ENCODE results near the gene ZNF398. TPM values are rescaled to one million over a fixed set of nuclear protein-coding genes. Genes with fewer than 3 reads are reported as not detected.

Gene ZNF398
- total and polyA plus RNA-seq, 4 donors, result 3.0 to 14.6 (median 8.4) TPM

GRCh38 chr7:149226840-149227494 is 79.7 kb downstream of the ZNF398 start:
- DNase-seq, result no peak
- H3K27ac ChIP-seq (ENCODE audit: low read depth in 1 of 2, low read length in 1 of 2), result no peak overlapping the region
- TF ChIP-seq, protein P1, sequence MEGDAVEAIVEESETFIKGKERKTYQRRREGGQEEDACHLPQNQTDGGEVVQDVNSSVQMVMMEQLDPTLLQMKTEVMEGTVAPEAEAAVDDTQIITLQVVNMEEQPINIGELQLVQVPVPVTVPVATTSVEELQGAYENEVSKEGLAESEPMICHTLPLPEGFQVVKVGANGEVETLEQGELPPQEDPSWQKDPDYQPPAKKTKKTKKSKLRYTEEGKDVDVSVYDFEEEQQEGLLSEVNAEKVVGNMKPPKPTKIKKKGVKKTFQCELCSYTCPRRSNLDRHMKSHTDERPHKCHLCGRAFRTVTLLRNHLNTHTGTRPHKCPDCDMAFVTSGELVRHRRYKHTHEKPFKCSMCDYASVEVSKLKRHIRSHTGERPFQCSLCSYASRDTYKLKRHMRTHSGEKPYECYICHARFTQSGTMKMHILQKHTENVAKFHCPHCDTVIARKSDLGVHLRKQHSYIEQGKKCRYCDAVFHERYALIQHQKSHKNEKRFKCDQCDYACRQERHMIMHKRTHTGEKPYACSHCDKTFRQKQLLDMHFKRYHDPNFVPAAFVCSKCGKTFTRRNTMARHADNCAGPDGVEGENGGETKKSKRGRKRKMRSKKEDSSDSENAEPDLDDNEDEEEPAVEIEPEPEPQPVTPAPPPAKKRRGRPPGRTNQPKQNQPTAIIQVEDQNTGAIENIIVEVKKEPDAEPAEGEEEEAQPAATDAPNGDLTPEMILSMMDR (IDR thresholded peaks at IDR 0.05; ENCODE audit: control extremely low read depth, extremely low read depth), result no peak
- no peaks in the 10 kb centered on the region for H3K4me1 ChIP-seq (ENCODE audit: control insufficient read depth in 5 of 5, insufficient read depth in 5 of 5, low read length in 5 of 5)
- no peaks in the 10 kb centered on the region for H3K27me3 ChIP-seq (ENCODE audit: control insufficient read depth in 3 of 3, insufficient read depth in 3 of 3, low read length in 2 of 3)
- H3K9me3 ChIP-seq (ENCODE audit: control insufficient read depth in 4 of 4, insufficient read depth in 3 of 4, low read length in 3 of 4), result no peaks in the 10 kb centered on the region
- ATAC-seq (ENCODE audit: insufficient read depth, low FRiP score), result no peak
- peaks cover 9 to 28% (median 14%) of the 10 kb centered on the region in 4 donors for H3K36me3 ChIP-seq (ENCODE audit: control insufficient read depth in 4 of 4, insufficient read depth in 4 of 4, low read length in 4 of 4)
- H3K4me3 ChIP-seq, result no peak overlapping the region
- no peak overlapping the region for H3K9ac ChIP-seq (ENCODE audit: insufficient read depth in 1 of 2, low read length in 2 of 2)
- 82 to 94% methylated on average over 6 of the region's 6 CpGs for whole genome bisulfite sequencing, 2 donors

DNA sequence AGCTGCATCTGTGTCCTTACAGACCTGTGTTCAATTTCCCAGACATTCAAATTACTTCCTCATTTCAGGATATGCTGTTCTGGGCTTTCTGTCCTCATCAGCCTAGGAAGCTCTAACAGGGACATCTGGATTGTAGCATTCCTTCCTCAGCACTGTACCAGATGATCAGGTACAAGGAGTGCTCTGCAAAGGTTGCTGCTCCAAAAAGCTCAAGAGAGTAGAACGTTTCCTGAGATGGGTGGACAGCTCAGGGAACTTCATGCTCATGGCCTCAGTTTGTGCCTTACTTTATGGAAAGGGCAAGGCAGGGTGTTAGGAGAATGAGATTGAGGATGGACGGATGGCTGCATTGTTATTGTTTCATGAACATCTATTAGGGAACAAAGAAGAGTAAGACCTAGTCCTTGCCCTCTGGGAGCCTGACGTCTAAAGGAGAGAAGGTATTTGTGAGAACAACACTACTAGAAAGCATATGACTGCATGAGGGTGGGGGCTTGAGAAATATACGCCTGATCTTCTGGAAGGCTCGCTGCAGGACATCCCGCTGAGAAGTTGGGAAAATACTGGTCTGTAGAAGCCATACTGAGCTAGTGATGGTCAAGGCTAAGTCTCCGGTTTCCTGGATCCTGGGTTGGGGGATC is 81.7 kb downstream of the ZNF398 start:
- Histone ChIP-seq H3K9ac (ENCODE audit: insufficient read depth in 1 of 2, low read length in 2 of 2) (no peak overlapping the region), H3K9me3 (ENCODE audit: control insufficient read depth in 4 of 4, insufficient read depth in 3 of 4, low read length in 3 of 4) (no peaks in the 10 kb centered on the region), H3K4me1 (ENCODE audit: control insufficient read depth in 5 of 5, insufficient read depth in 5 of 5, low read length in 5 of 5) (no peaks in the 10 kb centered on the region), H3K27me3 (ENCODE audit: control insufficient read depth in 3 of 3, insufficient read depth in 3 of 3, low read length in 2 of 3) (no peaks in the 10 kb centered on the region), H3K36me3 (ENCODE audit: control insufficient read depth in 4 of 4, insufficient read depth in 4 of 4, low read length in 4 of 4) (peaks cover 3 to 19% (median 10%) of the 10 kb centered on the region in 4 donors), H3K4me3 (no peak overlapping the region), H3K27ac (ENCODE audit: low read depth in 1 of 2, low read length in 1 of 2) (no peak overlapping the region)
- 62 to 64% methylated on average over 7 of the region's 7 CpGs for WGBS, 2 donors
- ATAC-seq (ENCODE audit: insufficient read depth, low FRiP score) (no peak), DNase-seq (no peak)
- TF ChIP-seq, protein P1 (IDR thresholded peaks at IDR 0.05; ENCODE audit: control extremely low read depth, extremely low read depth), result no peak

- no peak overlapping the region for H3K27ac ChIP-seq (ENCODE audit: low read depth in 1 of 2, low read length in 1 of 2)
- H3K9ac ChIP-seq (ENCODE audit: insufficient read depth in 1 of 2, low read length in 2 of 2), result no peak overlapping the region
- H3K4me1 ChIP-seq (ENCODE audit: control insufficient read depth in 5 of 5, insufficient read depth in 5 of 5, low read length in 5 of 5), result no peaks in the 10 kb centered on the region
- 63% methylated on average over 6 of the region's 6 CpGs for WGBS, 2 donors
- no peak for ATAC-seq (ENCODE audit: insufficient read depth, low FRiP score)
- H3K36me3 ChIP-seq (ENCODE audit: control insufficient read depth in 4 of 4, insufficient read depth in 4 of 4, low read length in 4 of 4), result peaks cover 3 to 13% (median 6%) of the 10 kb centered on the region in 4 donors
- no peaks in the 10 kb centered on the region for H3K9me3 ChIP-seq (ENCODE audit: control insufficient read depth in 4 of 4, insufficient read depth in 3 of 4, low read length in 3 of 4)
- TF ChIP-seq, protein P1 (IDR thresholded peaks at IDR 0.05; ENCODE audit: control extremely low read depth, extremely low read depth), result no peak
- no peak for DNase-seq
- H3K4me3 ChIP-seq, result no peak overlapping the region
- no peaks in the 10 kb centered on the region for H3K27me3 ChIP-seq (ENCODE audit: control insufficient read depth in 3 of 3, insufficient read depth in 3 of 3, low read length in 2 of 3)
These were observed 82.3 kb downstream of the ZNF398 start for GRCh38 chr7:149229526-149229925.

Measured in lung (tissue), 12 donors.